ENCODE measurements around the gene CPT1A.
A peak's percentile ranks its signal among the peaks of the same experiment; 100 is the strongest.

The CPT1A gene

DNA sequence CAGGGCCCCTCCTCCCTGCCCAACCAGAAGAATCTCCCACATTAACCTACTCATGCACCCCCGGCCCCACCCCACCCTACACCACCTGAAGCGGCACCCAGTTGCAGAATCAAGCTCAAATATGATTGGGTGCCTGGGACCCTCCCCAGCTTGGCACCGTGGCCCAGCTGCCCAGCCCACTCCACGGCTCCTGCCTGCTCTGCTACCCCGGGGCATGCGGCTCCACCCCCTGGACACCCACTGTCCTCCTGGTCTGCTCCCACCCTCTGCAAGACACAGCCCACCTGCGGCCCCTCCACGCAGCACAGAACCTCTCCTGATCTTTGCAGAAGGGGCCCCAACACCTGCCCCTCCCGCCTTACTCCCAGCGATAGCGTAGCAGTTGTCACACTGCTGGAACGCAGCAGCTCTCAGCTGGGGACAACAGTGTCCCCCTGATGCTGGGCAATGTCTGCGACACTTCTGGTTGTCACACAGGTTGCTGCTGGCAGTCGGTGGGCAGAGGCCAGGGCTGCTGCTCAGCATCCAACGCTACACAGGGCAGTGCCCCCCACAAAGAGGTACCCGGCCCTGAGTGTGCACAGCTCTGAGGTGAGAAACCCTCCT lies 58.4 kb downstream of the CPT1A start:
- no peak for DNase-seq

DNA sequence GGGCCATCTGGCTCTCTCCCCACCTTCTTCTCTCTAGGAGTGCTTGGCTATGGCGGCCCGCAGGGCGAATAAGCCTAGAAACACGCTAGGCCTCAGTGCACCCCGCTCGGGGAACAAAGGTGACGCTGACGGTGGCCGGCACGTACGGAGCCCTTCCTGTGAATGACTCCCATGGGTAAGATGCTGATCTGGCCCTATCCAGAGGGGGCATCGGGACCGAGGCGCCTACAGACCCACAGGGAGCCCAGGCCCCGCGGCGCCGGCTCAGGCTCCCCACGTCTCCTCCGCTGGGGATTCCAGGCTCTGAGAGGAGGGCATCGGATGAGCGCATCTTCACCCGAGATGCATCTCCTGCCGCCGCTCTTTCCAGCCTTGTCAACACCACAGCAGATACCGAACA lies 59.0 kb downstream of the CPT1A start:
- DNase-seq: no peak

DNA sequence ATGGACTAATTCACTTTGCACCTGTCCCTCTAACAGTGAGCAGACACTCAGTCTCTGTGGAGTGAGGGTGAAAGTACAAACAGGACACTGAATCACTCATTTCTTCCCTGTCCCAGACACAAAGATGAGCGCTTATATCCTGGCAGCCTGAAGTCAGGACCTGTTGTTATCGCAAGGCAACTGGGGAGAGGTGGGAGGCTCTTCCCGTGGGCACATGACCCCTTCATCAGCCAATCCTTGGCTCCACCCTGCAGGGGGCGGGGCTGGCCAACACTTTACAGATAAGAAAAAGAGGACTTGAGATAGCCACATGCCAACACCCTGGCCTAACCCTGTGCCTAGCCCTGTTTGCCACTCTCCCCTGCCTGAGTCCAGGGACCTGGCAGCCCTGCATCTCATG lies 60.9 kb downstream of the CPT1A start:
- no peak for DNase-seq

DNA sequence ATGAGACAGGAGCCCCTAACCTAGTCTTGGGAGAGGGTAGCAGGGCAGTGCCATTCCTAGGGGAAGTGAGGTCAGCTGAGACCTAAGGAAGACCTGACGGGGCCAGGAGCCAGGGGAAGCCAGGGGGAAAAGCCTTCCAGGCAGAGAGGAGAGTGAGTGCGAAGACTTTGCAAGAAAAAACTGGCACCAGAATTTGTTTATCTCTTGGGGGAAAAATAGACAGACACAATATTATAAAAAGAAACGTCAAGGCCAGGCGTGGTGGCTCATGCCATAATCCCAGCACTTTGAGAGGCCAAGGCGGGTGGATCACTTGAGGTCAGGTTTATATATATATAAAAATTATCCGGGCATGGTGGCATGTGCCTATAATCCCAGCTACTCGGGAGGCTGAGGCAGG lies 63.5 kb downstream of the CPT1A start:
- DNase-seq: no peak

DNA sequence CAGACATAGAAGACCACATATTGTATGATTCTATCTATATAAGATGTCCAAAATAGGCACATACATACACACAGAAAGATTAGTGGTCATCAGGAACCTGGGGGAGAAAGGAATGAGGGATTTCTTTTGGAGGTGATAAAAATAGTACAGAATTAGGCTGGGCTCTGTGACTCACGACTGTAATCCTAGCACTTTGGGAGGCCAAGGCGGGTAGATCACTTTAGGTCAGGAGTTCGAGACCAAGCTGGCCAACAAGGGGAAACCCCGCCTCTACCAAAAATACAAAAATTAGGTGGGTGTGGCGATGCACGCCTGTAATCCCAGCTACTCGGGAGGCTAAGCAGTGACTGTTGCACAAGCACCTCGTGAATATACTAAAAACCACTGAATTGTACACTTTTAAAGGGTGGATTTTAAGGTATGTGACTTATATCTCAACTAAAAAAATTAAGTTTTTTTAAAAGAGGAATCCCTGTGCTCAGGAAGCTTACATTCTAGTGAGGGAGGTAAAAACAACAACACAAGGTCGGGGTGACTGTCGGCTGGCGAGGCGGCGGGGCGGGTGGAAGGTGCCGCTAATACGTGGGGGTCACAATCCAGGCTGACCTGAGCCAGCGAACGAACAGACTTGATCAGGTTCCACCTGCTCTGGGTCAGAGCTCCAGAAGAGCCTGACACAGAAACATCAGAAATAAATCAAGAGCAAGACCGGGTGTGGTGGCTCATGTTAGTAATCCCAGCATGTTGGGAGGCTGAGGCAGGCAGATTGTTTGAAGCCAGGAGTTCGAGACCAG lies 65.1 kb downstream of the CPT1A start:
- no peak for DNase-seq

DNA sequence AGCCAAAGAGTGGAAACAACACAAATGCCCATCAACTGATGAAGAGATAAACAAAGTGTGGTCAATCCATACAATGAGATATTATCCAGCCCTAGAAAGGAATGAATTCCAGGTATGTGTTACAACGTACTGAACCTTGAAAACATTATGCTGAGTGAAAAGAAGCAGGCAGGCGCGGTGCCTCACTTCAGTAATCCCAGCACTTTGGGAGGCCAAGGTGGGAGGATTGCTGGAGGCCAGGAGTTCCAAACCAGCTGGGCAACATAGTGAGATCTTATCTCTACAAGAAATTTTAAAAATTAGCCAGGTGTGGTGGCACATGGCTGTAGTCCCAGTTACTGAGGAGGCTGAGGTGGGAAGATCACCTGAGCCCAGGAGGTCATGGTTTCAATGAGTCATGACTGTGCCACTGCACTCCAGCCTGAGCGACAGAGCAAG lies 65.7 kb downstream of the CPT1A start:
- no peak for DNase-seq

DNA sequence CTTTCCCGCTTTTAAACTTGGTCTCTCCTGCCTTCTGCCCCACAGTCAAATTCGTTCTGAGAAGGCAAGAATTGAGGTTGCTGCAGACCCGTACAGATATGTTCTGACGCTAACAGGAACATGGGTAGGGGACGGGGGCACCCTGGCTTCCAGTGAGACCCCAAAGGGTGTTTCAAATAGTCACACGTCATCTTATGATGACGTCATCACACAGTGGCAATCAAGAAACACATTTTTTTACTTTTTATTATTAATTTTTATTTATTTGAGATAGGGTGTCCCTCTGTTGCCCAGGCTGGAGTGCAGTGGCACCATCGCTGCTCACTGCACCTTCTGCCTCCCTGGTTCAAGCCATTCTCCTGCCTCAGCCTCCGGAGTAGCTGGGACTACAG lies 67.5 kb downstream of the CPT1A start:
- DNase-seq: no peak

DNA sequence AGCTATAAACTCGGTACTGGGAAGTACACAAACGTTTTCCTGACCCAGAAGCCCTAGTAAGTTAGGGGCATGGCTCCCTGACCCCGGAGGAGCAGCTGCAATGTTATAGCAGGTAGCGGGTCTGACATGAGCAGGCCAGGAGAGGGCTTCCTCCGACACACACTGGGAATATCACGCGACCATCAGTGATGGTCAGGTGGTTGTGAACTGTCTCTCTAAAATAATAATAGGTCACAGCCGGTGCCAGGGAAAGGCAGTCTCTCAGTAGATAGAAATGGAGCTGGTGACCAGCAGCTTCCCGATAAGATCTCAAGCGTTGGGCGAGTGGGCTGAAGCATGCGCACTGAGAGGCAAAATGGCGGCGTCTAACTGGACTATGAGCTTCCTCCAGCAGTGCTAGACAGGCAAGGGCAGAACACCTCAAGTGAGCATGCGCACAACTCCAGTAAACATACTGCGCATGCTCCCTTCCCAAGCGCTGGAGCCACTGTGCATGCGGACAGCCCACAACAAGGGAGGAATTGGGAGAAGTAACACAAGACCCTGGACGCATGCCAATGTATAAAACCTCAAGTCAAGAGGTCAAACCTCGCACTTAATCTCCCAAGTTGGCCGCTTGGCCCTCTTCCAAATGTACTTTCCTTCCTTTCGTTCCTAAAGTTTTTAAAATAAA lies 68.1 kb downstream of the CPT1A start:
- no peak for DNase-seq

DNA sequence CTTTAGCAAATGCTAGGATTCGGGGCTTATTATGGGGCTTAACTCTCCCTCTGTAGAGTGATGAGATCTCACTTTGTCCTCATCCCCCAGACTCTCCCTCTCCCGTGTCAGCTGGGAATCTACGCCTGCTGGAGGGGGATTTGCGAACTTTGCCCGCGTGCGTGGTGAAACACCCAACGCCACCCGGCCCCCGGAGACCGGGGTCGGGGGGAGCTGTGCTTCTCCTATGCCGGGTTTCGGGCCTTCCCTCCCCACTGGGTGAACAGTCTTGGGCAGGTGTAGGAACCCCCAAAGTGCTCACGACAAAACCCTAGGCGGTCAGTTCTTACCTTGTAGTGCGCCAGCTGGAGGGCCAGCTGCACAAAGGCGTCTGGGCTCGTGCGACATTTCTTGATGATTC lies 68.8 kb downstream of the CPT1A start:
- DNase-seq: no peak

DNA sequence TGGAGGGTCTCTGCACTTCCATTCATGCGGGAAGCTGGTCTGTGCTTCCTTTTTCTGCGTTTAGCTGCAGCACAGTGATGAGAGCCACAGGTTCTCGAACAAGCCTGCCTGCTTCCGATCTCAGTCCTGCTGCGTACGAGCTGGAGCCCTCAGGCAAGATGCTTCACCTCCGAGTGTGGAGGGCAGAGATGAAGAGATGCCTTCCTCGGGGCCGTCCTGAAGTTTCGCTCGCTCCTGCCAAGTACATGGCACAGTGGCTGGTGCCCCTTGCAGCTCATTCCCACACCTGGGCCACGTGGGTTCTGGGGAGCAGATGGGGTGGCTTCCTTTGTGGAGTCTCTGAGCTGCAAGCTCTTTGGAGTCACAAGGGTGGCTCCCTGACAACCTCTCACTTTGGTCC lies 70.9 kb downstream of the CPT1A start:
- no peak for DNase-seq

DNA sequence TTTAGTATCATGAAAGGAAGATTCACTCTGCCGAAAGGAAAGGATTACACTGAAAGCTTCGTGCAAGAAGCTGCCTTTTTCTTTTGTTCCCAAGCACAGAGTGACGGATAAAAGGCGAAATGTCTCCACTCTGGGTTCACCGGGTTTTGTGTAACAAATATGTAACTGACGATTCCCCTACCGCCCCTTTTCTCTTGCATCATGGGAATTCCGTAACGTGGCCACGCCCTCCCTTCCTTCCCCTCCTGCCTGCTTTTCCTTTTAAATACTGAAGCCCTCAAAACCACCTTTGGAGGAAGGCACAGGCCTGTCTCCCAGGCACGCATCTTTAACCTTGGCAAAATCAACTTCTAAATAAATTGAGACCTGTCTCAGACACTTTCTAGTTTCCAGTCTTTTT lies 74.0 kb downstream of the CPT1A start:
- DNase-seq: no peak

DNA sequence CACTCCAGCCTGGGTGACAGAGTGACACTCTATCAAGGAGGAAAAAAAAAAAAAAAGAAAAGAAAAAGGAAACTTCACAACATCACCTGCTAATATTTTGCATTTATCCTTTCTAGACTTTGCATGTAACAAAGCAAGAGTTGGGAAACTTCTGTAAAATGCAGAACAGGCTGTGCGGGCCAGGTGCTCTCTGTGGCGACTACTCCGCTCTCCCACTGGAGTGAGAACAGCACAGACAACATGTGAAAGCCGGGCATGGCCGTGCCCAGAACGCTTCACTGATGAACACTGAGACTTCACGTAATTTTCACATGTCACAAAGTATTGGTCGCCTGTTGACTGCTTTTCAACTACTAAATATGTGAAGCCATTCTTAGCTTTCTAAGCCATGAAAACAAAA lies 74.9 kb downstream of the CPT1A start:
- DNase-seq: no peak

DNA sequence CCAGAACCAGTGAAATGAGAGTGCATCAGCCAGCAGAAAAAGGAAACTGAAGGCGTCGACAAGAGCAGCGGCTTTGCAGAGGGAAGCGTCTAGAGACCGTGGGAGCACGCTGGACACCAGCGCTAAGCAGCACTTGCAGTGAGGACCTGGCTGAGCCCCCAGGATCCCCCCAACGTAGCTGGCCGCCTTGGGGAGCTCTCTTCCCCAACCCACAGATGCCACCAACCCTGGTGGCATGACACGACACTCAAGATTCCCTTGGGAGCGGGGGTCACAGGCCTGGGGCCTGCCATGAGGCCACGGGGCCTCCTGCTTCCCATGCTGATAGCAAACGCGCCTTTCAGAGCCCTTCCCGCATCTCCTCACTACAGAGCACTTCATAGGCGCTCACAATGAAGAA lies 77.0 kb downstream of the CPT1A start:
- DNase-seq: no peak

DNA sequence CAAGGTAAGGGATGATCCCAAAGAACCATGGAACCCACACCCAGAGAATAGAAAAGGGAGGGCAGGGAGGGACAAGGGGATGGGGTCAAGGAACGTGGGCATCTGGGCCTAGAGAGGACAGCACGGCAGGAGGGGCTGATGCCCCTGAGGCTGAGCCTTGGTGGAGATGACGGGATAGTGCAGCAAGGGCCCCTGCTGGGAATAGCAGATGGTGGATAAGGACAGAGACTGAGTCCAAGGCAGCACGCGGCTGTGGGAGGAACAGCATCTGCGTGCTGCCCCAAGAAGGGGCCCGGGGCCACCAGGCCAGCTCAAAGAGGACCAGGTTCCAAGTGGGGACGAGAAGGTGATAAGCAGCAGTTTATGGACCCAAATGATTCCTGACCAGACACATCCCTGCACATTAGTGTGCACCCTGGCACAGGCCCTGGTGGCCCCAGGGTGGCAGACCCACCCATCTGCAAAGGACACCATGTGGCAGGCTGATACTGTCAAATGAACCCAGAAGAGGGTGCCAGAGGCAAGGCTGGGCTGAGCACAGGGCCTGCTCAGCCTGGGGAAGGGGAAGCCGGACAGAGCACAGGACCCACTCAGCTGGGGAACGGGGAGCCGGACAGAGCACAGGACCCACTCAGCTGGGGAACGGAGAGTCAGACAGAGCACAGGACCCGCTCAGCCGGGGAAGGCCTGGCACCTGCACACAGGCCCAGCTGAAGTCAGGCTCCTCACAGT lies 77.6 kb downstream of the CPT1A start:
- no peak for DNase-seq

DNA sequence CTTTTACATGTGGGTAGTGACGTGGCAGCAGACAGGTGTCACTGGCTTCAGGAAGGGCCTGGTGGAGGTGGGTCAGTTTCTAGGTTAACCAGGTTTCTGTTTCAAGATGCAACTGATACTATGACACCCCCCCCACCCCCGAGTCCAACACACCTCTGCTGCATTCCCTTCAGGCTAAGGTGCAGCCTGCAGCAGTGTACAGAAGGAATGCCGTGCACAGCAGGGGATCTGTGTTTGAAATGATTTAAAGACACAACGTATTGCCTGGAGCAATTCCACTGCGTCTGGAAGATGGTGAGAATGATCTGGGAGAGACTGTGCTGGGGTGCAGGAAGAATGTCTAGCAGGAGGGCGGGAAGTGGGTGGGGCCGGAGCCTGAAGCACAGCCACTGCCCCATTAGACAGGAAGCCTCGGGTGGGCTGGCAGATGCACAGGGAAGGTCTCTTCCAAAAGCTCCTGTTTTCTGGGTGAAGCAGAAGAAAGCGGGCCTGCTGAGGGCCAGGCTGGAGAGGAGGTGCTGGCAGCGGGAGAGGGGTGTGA lies 78.5 kb downstream of the CPT1A start:
- no peak for DNase-seq

DNA sequence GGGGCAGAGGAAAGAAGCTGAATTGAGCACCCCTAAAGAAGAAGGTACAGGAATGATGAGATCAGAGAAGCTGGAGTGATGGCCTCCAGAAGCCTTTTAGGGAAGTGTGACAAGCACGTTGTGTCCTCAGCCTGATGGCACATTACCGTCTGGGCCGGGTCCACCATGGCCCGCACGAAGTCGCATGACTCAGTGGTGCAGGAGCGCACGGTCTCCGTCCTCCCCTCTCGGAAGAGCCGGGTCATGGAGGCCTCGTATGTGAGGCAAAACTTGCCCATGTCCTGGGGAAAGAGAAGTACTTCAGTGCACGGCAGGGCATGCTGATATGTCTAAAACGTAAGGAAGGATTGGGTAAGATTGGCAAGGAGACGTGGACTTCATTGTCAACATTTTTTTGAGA lies 79.2 kb downstream of the CPT1A start:
- DNase-seq: no peak

DNA sequence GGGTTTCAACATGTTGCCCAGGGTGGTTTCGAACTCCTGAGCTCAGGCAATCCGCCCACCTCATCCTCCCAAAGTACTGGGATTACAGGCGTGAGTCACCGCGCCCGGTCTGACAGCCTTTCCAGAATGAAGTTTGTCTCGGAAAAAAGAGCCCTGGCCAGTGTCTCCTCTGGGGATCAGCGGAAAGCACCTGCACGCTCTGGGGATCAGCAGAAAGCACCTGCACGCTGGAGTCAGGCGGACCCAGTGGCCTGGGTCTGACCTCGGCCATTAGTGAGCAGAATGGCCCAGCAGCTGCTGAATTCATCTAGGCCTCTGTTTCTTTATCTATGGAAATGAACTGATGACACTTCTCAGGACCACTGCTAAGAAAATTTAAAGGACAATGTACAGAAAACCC lies 79.9 kb downstream of the CPT1A start:
- no peak for DNase-seq

DNA sequence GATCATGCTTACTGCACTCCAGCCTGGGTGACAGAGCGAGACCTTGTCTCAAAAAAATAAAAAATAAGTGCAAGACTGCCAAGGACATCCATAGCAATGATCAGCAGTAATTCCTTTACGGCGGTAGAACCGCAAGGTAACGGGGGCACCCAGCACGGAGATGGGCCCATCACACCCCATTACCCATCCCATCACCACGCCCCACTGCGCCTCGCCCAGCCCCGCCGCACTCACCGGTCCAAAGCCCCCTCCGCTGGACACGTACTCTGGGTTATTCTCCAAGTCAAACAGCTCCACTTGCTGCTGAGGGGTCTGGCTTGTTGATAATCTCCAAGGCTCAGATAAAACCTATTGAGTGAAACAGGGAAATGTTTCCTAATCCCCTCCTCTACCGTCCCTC lies 81.7 kb downstream of the CPT1A start:
- DNase-seq: no peak

DNA sequence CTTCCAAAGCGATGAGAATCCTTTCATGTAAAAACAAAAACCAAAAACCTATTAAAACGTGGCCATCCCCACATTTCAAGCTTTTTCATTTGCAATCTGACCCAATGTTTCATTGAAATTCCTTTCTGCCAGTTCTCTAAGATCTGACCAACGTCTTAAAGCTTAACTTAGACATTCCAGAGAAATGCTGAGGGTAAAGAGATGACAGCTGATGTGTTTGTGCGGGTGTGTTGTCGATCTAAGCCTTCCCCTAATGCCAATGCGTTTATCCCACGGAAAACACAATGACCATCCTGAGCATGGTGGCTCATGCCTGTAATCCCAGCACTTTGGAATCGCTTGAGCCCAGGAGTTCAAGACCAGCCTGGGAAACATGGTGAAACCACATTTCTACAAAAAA lies 84.0 kb downstream of the CPT1A start:
- DNase-seq: no peak

DNA sequence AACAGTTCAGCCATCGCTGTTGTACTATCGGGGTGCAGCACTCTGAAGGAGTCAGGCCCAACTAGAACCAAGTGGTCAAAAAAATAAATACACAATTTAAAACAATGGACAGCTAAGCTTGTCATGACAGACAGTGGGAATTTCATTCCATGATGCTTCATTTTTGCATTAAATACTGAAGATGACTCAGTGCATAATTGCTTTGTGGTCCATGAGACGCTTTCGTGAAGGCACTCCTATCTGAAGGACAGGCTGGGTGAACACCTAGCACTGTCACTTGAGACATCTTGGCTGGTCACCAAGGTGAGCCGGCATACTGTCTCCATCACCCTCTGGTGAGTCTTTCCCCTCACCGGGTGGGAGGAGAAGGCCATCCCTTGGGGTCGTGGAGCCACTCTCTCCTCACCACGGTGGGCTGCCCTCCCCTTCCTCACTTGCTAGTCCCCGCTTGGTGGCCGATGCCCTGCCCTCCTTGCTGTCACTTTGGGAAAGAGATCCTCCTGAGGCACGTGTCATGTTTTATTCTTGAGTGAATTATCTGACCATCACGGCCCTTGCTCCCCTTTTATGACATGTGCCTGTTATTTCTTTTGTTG lies 85.4 kb downstream of the CPT1A start:
- DNase-seq: no peak

DNA sequence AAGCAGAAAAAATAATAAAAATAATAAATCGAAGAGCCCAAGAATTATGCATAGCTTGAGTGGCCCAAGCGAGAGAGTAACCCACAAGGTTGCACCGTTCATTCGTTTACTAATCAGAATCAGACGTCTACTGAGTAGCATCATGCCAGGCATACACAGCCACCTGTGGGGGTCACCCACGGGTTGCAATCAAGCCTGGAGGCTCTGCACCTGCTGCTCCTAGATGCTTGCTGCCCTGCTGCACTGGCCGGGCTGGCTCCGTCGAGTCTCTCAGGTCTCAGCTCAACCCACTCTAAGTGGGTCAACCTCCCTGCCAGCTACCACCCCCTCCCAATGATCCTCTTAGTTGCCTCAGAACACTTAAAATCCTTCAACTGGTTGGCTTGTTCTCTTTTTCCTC lies 88.4 kb downstream of the CPT1A start:
- DNase-seq: no peak

DNA sequence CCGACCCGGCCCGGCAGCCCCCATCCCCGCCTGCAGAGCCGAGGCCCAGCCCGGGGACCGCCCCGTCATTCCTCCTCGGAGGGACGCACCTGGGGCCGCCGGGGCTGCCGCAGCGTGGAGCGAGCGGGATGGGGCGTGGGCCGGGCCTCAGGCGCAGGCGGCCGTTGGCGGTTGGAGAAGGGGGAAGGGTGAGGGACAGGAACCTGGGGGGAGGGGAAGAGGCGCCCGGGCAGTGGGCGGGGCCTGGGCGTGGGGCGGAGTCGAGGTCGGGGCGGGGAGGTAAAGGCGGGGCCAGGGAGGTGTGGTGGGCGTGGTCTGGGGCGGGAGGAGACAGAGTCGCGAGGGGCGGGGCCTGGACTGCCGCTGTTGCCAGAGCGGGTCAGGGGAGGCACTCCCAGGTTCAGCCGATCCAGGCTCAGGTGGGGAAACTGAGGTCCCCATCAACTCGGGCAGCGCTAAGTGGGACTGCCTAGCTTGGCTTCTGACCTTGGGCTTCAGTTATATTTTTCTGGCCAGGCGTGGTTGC lies 90.3 kb downstream of the CPT1A start, which contains the start of gene TESMIN:
TSS of gene TESMIN (minus strand) at position 190 of the 526 bp plus-strand sequence. CDS start 860 bp downstream, outside the sequence.
- DNase-seq: peak; percentile 73

DNA sequence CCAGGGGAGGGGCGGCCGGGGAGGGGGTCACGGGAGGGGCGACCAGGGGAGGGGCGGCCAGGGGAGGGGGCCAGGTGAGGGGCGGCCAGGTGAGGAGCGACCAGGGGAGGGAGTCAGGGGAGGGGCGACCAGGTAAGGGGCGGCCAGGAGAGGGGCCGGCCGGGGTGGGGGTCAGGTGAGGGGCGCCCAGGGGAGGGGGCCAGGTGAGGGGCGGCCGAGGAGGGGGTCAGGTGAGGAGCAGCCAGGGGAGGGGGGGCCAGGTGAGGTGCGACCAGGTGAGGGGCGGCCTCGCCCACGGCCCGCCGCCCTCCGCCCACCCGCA lies 90.8 kb downstream of the CPT1A start:
- DNase-seq: no peak
